CD4-positive, alpha-beta T cell treated with Interleukin-12 subunit alpha and Interleukin-12 subunit beta, for 1 hour (primary cell): Measurements from ENCODE around the gene CMSS1.
"Not testable (repeated sequence)": the region's sequence is repeated elsewhere in the genome, so short reads cannot be mapped to it uniquely, and the experiment has no call there.

Experiments used
- DNase-seq: peaks from one replicate; pipeline ENCODE4 v3.0.0-alpha.2; 2020

The CMSS1 gene

DNA sequence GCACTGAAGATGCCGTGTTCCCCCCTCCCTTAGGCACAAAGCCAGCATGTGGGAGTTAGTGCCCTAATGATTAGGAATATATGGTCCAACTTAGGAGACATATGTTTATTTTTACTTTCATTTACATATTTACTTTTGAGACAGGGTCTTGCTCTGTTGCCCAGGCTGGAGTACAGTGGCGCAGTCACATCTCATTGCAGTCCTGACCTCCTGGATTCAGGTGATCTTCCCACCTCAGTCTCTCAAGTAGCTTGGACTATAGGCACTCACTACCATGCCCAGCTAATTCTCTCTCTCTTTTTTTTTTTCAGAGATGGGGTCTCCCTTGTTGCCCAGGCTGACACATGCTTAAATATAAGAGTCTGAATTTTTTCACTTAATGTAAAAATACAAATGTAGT lies 391.5 kb downstream of the CMSS1 start:
- no peak for DNase-seq

DNA sequence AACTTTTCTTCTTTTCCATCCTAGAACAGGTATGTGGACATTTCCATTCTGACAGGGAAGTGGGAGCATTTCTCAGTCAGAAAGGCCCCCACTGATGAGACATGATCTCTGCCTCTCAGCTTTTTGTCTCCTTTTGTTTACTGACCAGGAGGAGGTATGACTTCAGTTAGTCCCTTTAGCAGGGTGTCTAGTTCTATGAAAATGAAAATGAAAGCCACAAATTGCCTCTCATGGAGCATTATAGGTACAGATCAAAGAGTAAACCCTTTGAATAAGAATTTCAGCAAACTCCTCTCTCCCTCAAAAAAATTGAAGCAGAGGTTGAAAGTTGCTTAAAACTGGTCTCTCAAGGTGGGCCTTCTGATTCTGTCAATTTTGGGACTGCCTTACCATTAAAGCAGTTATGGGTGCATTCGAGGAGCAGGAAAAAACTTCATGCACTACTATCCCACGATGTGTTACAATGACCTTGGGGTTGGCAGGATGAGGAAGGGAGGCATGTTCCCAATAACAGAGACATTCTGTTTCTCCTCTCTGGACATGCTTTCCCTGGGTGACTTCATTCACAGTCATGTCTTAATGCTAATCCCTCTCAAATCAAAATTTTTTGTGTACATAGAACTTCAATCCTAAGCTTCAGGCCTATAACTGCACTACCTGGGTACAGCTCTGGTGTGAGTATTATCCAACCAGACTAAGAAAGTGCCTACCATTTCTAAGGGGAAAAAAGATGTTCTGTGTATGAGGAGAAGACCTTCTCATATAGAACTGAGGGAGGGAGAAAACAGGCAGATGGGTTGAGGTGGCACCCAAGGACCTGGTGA lies 392.5 kb downstream of the CMSS1 start:
- peak; percentile 43 for DNase-seq

DNA sequence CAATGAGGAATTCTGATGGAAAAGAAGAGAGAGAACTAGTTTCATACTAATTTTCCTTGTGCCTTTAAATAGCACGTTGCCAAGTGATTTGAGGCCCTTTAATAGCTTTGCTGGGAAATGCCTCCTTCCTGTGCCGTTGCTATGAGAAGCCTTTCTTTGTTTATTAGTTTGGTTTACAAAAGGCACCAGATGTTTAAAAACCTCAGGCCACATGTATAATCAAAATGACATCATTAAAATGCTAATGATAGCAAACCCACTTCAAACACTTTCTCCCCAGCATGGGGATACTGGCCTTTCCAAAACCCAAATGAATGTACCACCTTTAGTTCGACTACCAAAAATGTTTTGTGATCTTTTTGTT lies 393.1 kb downstream of the CMSS1 start:
- DNase-seq = peak; percentile 43

DNA sequence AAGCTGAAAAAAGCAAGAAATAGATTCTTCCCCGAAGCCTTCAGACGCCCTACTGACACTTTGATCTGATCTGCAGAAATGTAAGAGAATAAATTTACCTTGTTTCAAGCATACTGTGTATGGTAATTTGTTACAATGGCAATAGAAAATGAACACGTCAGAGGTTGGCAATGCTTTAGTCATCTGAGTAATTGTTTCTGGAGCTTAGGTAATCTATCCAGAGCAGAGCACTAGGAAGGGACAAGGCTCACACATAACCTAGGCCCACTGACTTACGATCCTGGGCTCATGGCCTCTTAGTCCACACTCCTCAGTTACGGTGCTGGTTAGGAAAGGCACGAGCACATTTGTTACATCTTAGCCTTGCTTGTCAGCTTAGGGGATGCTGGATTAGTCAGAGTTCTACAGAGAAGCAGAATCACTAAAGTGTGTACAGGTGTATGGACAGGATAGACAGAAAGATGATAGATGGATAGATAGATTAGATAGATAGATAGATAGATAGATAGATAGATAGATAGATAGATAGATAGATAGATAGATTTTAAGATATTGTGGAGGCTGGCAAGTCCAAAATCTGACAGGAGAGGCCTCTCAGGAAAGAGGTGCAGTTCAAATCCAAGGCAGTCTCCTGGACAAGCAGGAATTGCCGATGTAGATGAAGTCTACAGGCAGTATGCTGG lies 396.4 kb downstream of the CMSS1 start:
- no peak for DNase-seq

DNA sequence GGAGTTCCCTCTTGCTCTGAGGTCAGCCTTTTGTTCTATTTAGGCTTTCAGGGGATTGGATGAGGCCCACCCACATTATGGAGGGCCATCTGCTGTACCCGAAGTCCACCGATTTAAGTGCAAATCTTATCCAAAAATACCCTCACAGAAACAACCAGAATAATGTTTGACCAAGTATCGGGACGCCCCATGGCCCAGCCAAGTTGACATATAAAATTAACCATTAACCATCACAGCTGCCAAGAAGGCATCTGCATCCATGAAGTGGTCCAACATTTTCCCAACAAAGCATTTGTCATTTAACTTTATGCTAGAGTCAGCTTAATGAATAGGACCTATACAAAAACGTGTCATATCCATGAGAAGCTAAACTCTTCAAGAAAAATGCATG lies 396.9 kb downstream of the CMSS1 start:
- no peak for DNase-seq

DNA sequence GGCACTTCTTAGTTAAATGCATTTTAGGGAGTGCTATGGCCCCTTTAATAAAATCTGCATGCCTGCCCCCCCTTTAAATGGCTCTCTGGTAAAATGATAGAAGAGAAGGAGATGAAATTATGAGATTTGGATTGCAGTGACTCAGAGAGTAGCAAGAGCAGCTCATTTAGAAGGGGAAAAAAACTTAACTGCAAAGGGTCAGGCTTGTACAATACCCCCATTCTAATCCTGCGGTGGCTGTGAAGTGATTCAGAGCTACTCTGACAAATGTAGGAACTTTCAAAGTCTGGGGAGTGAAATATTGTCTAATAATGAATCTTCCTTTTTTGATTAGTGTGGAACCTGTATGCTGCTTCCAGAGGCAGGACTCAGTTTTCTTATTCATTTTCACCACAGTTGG lies 399.1 kb downstream of the CMSS1 start:
- no peak for DNase-seq

DNA sequence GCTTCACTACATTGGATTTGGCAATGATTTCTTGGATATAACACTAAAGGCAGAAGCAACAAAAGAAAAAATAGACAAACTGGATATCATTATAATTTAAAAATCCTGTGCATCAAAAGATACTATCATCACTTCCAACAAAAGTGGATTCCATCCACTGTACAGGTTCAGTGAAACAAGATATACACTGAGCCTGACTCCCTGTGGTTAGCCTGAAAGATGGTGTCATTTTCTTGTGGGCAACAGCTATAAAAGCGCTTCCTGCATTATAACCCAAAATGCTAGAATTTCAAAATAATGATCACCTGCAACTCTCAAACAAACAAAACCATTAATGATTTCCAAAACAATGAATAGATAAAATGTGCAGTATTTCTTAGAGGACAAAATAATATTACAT lies 403.5 kb downstream of the CMSS1 start:
- no peak for DNase-seq

DNA sequence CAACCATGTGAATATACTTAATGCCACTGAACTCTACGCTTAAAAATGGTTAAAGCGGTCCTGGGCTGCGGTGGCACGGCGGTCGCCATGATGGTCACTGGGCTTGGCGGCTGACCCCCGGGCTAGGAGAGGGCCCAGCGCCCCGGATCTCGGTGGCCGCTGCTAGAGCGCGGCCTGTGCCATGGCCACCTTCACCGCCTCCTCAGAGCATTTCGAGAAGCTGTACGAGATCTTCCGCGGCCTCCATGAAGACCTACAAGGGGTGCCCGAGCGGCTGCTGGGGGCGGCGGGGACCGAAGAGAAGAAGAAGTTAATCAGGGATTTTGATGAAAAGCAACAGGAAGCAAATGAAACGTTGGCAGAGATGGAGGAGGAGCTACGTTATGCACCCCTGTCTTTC lies 407.5 kb downstream of the CMSS1 start:
- no peak for DNase-seq

DNA sequence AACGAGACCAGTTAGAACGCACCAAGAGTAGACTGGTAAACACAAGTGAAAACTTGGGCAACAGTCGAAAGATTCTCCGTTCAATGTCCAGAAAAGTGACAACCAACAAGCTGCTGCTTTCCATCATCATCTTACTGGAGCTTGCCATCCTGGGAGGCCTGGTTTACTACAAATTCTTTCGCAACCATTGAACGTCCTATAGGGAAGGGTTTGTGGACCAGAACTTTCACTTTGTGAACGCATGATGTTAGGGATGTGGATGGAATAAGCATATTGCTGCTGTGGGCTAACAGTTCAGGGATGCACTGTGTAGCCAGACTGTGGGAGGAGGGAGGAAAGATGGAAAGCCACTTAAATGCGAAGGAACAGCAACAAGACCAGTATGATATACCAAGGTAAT lies 408.2 kb downstream of the CMSS1 start:
- DNase-seq = no peak

DNA sequence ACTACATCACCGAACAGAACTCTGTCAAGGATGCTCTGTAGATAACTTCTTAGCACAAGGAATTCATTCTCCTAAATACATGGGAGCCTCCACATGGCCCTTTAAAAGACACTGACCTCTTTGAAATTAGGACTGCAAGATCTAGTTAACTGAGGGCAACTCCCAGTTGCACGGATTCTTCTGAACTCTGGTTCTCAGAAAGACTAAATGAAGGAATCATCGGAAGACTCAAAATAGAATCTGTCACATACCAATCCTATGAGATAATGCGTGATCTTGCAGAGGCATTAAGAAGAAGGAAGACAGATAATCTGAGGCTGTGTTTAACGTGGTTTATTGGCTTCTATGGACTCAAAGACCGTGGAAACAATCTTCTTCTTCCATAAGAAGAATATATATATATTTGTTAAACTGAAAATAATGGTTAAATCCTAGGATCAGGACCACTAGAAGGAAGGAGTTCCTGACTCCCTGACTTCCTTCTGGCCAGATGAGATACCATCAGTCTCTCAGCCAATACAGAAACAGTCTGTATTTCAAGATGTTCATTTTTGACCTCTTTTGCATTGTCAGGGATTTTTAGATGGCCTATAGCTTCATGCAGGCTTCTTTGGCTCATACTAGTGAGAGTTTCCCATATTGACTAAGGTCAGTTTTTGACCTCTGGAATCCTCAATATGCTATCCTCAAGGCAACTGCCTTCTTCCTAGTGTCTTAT lies 409.2 kb downstream of the CMSS1 start:
- no peak for DNase-seq

DNA sequence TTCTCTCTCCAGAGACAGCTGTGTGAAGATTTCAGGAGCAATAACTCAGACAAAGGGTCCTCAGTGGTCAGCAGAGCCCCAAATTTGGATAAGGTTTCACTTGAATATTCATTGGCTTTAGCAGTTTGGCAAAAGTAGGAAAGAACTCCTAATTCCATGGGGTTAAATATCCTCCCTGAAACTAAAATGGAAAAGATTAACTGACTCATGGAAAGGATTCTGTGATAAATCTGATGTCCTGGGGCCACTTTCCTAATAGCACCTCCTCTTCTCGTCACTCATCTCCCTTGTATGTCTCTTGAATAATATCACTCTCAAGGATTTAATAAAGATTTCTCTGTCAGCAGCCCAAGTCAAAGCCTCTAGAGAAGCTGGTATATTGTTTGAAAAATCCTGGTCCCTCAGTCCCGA lies 409.9 kb downstream of the CMSS1 start:
- DNase-seq = no peak

DNA sequence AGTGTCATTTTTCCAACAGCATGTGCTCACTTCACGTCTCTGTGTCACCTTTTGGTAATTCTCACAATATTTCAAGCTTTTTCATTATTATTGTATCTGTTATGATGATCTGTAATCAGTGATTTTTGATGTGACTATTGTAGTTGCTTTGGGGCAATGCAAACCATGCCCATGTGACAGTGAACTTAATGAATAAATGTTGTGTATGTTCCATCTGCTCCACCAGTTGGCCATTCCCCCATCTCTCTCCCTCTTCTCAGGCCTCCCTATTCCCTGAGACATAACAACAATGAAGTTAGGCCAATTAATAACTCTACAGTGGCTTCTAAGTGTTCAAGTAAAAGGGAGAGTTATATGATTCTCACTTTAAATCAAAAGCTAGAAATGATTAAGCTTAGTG lies 410.6 kb downstream of the CMSS1 start:
- no peak for DNase-seq

DNA sequence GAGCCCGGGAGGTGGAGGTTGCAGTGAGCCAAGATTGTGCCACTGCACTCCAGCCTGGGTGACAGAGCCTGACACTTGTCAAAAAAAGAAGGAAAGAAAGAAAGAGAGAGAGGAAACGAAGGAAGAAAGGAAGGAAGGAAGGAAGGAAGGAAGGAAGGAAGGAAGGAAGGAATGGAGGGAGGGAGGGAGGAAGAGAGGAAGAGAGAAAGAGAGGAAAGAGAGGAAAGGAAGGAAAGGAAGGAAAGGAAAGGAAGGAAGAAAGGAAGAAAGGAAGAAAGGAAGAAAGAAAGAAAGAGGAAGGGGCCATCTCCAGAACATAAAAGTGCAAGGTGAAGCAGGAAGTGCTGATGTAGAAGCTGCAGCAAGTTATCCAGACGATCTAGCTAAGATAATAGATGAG lies 411.5 kb downstream of the CMSS1 start:
- not testable (repeated sequence) for DNase-seq

DNA sequence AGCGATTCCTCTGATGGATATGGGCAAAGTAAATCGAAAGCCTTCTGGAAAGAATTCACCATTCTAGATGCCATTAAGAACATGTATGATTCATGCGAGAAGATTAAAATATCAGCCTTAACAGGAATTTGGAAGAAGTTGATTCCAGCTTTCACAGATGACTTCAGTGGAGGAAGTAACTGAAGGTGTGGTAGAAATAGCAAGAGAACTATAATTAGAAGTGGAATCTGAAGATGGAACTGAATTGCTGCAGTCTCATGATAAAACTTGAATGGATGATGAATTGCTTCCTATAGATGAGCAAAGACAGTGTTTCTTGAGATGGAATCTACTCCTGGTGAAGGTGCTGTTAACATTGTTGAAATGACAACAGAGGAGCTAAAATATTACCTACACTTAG lies 413.0 kb downstream of the CMSS1 start:
- no peak for DNase-seq
